ENCODE data around the gene WDR82.
"Not testable (repeated sequence)": the region's sequence is repeated elsewhere in the genome, so short reads cannot be mapped to it uniquely, and the experiment has no call there.

The WDR82 gene

DNA sequence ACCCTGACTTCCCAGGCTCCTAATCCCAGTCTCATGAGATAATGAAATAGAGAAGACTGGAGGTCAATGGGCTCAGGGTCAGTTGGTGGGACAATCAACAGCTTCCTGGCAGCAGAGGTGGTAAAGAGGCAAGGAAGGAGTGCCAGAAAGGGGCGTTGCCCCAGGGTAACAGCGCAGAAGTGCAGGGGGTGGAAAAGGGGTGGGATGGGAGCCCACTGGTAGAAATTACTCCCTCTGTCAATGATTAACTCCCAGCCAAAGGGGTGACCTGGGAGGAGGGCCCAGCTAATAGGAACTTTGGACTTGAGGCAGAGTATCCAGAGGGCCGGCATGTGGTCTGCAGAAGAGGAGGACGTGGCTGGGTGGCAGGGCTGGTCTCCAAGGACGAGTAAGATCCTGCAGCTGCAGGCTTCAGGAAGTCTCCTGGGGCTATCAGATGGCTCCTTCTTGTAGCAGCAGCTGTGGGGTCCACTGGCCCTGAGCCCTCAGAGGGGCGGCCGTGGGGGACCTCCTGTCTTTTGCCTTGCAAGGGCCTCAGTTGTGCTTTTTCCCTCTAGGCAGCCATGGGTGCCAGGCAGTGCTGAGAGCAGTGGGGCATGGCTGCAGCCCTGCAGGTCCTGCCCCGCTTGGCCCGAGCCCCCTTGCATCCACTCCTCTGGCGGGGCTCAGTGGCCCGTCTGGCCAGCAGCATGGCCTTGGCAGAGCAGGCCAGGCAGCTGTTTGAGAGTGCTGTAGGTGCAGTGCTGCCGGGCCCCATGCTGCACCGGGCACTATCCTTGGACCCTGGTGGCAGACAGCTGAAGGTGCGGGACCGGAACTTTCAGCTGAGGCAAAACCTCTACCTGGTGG lies 11.5 kb upstream of the WDR82 start:
- DNase-seq (ENCODE audit: low spot score): no peak

DNA sequence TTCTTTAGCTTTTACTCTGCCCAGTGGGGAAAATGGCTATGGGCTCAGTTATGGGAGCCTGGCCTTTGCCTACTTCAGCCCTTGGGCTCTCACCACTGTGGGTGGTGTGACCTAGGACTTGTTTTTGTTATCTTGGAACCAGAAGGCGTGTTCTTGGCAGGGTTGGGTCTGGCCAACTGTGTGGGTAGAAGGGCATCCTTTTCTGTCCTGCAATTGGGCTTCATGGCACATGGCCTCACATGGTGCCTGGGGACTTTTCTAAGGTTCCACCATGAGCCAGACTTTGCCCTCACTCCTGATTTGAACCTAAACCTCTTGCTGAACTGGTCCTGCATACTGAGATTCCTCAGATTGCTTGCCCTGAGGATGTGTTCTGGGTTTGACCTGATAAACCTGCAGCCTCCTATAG lies 10.9 kb upstream of the WDR82 start:
- peak; percentile 37 for DNase-seq (ENCODE audit: low spot score)

DNA sequence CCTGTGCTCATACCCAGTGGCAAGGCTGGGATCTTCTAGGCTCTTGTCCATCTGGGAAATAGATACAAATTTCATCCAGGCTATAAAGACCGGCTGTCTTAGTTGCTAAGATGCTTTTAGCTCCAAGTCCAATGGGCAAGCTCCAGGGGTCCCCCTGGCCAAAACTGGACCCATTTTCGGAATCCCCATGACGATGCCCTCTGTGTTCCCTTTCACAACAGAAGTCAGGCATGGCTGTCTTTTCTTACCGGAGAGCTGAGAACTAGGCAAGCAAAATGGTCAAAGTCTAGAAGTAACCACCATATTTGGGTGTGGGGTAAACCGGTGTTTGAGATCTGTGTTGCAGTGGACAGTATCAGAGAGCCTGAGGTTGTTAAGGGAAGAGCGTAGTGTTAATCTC lies 10.2 kb upstream of the WDR82 start:
- DNase-seq (ENCODE audit: low spot score): peak; percentile 32

GRCh38 chr3:52286777-52287110 lies 8.3 kb upstream of the WDR82 start:
- peak; percentile 43 for DNase-seq (ENCODE audit: low spot score)

DNA sequence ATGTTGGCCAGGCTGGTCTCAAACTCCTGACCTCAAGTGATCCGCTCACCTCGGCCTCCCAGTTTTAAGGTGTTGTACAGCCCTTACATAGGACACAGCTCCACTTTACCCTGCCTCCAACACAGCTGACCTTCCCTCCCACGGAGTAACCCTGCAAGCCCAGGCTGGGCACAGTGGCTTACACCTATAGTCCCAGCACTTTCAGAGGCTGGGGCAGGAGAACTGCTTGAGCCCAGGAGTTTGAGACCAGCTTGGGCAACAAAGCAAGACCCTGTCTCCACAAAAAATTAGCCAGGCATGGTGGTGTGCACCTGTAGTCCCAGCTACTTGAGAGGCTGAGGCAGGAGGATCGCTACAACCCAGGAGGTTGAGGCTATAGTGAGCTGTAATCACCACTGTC lies 5.6 kb upstream of the WDR82 start:
- not testable (repeated sequence) for DNase-seq (ENCODE audit: low spot score)

DNA sequence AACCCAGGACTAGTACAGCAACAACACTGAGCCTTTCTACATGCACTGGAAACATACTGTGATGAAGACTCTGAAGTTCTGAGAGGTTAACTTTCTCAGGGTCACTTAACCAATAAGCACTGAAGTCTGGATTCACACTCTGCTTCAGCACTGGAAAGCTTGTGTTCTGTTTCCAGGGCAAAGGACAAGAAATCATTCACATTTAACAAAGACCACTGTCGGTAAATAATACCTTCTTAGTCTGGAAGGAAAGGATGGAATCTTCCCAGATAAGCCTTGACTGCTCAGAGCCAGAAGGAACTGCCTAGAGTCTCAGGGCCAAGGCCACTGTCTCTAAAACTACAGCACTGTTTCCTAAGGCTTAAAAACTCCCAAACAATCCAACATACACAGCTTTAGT lies 4.9 kb upstream of the WDR82 start:
- DNase-seq (ENCODE audit: low spot score): no peak

DNA sequence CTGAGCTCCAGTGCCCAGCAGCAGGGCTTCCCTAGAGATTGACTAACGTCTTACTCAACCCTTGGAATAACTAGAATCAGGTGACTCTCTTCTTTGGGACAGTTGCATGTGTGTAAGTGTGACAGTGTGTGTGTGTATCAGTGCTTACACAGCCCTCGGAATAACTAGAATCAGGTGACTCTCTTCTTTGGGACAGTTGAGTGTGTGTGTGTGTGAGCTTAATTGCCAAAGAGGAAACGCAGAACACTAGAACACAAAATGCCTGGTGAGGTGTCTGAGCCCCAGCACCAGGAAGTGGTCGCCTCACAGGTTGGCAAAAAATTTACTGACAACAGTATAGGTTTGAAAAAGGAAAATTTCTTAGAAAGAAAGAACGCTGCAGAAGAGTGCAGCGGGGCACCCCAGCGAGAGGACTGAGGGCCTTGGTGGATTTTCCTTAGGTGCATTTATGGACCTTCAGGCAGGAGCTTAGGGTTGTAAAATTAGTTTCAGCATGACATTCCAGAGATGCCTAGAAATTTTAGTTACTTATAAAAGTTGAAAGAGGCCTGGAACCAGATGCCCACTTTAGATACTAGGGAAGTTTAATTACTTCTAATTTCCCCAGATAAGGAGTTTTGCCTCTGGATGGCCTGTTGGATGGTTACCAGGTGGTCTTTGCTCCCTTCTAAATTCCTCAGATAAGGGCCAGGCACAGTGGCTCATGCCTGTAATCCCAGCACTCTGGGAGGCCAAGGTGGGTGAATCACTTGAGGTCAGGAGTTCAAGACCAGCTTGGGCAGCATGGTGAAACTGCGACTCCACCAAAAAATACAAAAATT lies 3.7 kb upstream of the WDR82 start:
- no peak for DNase-seq (ENCODE audit: low spot score)

DNA sequence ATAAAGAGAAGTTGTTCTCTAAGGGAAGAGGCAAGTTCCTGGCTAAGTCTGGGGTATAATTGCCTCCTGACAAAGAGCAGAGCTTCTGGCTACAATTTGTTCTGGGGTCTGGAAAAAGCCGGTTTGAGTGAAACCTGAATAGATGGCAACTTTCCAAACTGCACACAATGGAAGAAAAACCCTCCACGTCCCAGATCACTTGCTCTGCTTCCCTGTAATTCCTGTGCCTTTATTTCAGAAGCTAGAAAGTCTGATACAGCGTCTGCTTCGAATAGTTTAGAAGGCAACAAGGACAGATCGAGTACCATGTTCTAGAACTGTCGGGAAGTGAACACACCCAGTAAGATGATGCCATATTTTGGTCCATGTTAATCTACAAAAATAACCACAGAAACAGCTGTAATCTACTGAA lies 1.6 kb upstream of the WDR82 start:
- DNase-seq (ENCODE audit: low spot score): no peak

DNA sequence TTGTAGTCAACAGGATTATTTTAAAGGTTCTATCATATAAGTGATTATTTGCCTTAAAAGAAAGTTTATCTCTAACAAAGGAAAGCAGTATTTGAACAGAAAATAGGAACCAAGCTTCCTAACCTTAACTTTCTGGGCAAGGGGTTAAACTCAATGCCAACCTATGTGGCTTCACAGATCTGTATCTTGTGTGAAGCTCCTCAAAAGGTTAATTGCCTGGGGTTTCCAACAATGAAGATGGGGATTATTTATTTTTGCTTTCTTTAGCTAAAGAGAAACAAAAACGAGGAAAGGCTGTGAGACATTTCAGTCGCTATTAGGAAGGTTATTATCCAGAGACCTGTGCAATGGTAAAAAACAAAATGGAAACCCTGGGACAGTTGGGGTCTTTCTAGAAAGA lies 1.1 kb upstream of the WDR82 start:
- no peak for DNase-seq (ENCODE audit: low spot score)

- no peak for DNase-seq (ENCODE audit: low spot score)
These were observed 408 bp downstream of the WDR82 start for GRCh38 chr3:52277972-52278509.

DNA sequence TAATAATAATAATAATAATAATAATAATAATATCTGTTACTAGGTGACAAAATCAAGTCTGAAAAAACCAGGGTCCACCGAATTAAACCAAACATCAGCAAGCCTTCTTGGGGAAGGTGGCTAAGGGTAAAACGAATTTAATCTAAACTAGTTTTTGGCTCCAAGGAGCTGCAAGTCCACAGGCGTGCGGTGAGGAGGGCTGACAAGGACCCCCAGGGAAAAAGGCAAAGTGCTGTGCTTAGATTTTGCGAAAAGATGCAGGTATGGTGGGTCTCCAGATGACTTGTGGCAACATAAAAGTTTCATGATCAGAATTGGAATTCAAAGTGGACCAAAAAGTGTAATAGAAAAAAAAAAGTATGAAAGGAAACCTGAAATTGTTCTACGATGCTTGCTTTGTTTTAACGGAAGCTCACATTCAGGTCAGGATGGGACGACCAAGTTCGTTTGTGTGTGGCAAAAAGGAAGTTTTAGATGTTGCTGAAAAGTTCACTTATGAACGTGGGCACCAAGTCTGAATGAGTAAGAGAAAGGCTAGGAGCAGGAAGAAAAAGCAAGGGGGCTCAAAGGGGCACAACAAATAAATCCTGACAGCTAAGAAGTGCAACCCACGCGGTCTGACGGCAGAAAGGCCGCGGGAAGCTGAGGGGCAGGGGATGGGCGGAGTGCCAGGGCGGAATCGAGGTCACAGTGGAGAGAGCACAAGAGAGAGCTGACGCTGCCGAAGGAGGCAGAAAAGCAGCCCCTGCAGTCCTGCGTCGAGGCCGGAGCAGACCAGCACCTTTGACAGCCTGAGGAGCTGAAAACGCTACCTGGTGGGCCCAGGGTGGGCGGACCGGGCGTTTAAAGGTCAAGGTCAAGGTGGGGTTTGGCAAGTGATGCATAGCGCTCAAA lies 1.1 kb downstream of the WDR82 start:
- DNase-seq (ENCODE audit: low spot score): peak; percentile 71

GRCh38 chr3:52274781-52275180 lies 3.7 kb downstream of the WDR82 start:
- not testable (repeated sequence) for DNase-seq (ENCODE audit: low spot score)

- no peak for DNase-seq (ENCODE audit: low spot score)
These were observed 5.6 kb downstream of the WDR82 start for GRCh38 chr3:52272831-52273230.

- not testable (repeated sequence) for DNase-seq (ENCODE audit: low spot score)
These were observed 6.3 kb downstream of the WDR82 start for GRCh38 chr3:52272172-52272571.

DNA sequence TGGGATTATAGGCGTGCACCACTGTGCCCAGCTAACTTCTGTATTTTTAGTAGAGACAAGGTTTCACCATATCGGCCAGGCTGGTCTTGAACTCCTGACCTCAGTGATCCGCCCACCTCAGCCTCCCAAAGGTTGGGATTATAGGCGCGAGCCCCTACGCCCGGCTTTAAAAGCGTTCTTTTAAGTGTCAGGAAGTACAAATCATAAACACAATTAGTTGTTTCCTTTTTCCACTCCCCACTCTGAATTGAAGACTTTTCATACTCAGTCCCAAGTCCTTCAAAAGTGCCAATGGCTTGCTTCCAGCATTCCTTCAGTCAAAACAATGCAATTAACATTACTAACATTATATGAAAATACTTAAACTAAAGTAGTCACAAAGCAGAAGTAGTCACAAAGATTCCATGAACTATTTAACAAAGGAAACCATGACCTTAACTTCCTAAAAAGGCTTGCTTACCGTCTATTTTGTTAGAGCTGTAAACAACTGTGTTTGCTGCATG lies 8.1 kb downstream of the WDR82 start:
- no peak for DNase-seq (ENCODE audit: low spot score)

DNA sequence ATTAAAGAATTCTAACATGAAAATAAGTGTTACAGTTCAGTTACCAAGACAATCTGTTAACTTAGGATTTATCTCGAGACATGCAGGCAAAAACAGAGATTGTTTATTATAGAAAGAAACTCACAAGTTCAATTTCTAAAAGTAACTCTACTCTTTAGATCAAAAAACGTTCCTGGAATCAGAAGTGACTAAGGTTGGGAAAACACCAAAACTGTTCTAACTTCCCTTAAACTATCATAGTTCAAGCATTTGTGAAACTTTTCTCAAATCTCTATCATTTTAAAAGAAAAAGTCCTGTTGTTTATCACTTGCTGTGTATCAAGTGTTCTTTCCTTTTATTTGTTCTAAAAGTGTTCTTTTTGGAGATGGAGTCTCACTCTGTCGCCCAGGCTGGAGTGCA lies 8.7 kb downstream of the WDR82 start:
- no peak for DNase-seq (ENCODE audit: low spot score)

- DNase-seq (ENCODE audit: low spot score): no peak
These were observed 10.4 kb downstream of the WDR82 start for GRCh38 chr3:52268036-52268435.

DNA sequence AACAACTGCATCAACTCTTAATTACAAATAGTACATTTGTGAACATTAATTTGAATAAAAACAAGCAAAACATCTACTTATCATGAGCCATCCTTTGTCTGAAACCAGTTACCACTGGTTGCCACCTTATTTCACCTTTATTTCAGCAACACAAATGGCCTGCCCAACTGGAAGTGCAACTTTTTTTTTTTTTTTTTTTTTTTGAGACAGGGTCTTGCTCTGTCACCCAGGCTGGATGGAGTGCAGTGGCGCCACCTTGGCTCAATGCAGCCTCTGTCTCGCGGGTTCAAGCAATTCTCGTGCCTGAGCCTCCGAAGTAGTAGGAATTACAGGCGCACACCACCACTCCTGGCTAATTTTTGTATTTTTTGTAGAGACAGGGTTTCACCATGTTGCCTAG lies 13.1 kb downstream of the WDR82 start:
- no peak for DNase-seq (ENCODE audit: low spot score)

- no peak for DNase-seq (ENCODE audit: low spot score)
These were observed 16.0 kb downstream of the WDR82 start for GRCh38 chr3:52262447-52262846.

- DNase-seq (ENCODE audit: low spot score): no peak
These were observed 19.0 kb downstream of the WDR82 start for GRCh38 chr3:52259448-52259847.

DNA sequence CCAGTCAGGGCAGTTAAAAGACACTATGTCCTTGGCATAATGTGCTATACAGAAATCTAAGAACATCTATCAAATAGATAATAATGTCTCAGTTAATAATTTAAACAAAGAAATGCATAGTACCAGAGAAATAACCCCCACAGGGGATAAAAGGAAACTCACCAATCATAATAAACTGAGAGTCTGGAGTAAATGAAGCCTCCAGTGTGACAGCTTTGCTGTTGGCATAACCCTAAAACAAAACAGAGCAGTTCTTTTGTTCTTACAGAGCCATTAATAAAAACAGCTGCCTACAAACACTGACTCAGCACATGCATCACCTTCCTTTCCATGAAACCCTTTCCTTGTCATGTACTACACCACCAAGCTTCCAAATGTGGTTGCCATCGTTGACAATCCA lies 19.4 kb downstream of the WDR82 start:
- DNase-seq (ENCODE audit: low spot score): no peak

GRCh38 chr3:52257911-52258310 lies 20.5 kb downstream of the WDR82 start:
- no peak for DNase-seq (ENCODE audit: low spot score)
